Gastrocnemius medialis (tissue), 4 donors: ENCODE measurements around the gene NKX2-8.

Experiments used
- CTCF ChIP-seq, 5 experiments: fragments of 450-650 bp in 3 of 5; fragments of 200-600 bp in 2 of 5; sonication (generic) in 2 of 5; IDR thresholded peaks in 4 of 5; conservative IDR thresholded peaks in 1 of 5; 1 replicate in 4 of 5; 2 replicates in 1 of 5; pipeline ENCODE4 v1.5.1; 2016 to 2019; ENCODE audit warnings: antibody characterized with exemption in 5 of 5, mild to moderate bottlenecking in 3 of 5, moderate library complexity in 3 of 5
- POLR2A ChIP-seq, 2 donors: fragments of 450-650 bp; IDR thresholded peaks; one replicate each; pipeline ENCODE4 v1.6.1; 2017; ENCODE audit warnings: antibody characterized with exemption in 2 of 2, mild to moderate bottlenecking in 2 of 2, moderate library complexity in 2 of 2

DNA sequence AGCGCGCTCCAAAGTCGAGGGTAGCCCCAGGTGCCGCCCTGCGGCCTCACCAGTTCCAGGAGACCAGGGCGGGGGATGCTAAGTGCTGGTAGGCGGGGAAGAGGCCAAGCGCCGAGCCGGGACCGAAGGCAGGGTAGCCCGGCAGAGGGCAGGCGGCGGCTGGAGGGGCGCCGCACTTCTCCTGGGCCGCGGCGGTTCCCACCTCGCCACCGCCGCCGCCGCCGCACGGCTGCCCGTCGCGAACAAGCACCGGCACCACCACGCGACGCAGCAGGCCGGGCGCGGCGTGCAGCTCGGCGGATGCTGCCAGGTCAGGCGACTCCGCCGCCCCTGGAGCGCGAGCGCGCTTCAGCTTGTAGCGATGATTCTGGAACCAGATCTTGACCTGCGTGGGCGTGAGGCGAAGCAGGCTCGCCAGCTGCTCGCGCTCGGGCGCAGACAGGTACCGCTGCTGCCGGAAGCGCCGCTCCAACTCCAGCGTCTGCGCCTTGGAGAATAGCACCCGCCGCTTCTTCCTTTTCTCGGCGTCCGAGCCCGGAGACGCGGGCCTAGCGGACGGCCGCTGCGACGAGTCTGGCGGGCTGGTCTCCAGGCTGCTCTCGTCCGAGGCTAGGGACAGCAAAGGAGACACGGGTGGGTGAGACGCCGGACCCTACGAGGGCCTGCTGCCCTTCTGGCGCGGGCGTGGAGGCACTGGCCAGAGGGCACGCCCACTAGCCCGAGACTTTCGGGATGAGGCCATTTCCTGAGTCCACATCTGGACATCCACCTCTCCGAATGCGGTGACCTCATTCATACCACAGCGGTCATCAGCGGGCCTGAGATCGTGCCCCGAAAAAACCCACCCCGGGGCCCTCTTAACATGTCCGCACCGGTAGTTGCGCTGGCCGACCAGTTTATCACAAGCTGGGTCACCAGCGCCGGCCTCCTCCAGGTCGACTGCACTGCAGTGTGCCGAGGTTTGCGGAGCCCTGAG lies 1.3 kb downstream of the NKX2-8 start:
- no peak for TF ChIP-seq POLR2A (IDR thresholded peaks at IDR 0.05)
- TF ChIP-seq CTCF (IDR thresholded peaks at IDR 0.05 in 4 of 5, conservative IDR thresholded peaks at IDR 0.05 in 1 of 5) = no peak
